ENCODE measurements around the gene BASP1.
"Not testable (repeated sequence)": the region's sequence is repeated elsewhere in the genome, so short reads cannot be mapped to it uniquely, and the experiment has no call there.

Gene BASP1

DNA sequence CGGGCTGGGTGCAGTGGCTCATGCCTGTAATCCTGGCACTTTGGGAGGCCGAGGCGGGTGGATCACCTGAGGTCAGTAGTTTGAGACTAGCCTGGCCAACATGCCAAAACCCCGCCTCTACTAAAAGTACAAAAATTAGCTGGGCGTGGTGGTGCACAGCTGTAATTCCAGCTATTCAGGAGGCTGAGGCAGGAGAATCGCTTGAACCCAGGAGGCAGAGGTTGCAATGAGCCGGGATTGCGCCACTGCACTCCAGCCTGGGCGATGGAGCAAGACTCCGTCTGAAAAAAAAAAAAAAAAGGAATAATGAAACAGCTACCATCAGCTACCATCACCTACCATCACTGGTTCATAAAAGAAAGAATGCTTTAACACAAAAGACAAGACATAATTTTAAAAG lies 25.9 kb upstream of the BASP1 start:
- not testable (repeated sequence) for DNase-seq

DNA sequence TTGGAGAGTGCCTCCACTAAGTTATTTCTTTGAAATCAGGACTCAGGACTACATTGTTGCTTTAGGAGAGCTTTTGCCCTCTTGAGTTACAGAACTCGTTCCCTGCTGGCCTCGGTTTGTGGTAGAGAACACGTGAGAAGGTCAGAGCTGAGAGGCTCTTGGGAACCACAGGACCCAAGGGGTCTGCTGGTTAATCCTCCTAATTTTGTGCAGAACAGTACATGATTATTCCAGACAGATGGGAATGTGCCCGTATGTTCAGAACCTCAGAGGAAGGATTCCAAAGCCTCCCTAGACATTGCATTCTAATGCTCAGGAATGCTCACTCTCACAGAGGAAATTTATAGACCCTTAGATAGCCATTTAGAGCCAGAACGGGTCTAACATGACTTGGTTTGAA lies 25.2 kb upstream of the BASP1 start:
- DNase-seq: no peak

DNA sequence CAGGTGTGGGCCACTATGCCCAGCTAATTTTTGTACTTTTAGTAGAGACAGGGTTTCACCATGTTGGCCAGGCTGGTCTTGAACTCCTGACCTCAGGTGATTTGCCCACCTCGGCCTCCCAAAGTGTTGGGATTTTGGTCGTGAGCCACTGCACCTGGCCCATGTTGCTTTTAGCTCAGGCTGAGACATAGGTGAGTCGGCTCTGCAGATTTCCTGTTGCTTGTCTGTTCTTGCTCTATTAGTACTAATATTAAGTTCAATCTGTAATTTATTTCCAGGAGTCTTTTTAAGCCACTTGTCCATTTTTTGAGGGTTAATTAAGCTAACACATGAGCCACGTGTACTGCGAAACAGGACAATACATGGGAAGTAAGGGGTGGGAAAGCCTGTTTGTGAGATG lies 21.4 kb upstream of the BASP1 start:
- no peak for DNase-seq

DNA sequence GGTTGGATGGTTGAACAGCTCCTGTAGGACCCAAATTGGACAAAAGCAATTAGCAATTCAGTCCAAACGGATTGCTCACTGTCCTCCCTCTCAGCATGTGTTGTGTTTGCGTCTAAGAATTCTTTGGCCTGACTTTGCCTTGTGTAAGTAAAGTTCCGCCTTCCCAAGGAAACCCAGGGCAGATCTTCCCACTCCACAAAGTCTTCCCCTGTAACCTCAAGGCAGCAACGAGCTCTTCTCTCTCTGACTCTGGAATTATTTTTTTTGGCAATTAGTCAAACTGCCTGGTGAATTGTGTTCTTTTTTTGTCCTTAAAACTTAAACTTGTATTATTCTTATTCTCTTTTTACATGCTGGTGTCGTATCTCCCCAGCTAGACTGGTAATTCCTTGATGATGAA lies 20.7 kb upstream of the BASP1 start:
- no peak for DNase-seq

DNA sequence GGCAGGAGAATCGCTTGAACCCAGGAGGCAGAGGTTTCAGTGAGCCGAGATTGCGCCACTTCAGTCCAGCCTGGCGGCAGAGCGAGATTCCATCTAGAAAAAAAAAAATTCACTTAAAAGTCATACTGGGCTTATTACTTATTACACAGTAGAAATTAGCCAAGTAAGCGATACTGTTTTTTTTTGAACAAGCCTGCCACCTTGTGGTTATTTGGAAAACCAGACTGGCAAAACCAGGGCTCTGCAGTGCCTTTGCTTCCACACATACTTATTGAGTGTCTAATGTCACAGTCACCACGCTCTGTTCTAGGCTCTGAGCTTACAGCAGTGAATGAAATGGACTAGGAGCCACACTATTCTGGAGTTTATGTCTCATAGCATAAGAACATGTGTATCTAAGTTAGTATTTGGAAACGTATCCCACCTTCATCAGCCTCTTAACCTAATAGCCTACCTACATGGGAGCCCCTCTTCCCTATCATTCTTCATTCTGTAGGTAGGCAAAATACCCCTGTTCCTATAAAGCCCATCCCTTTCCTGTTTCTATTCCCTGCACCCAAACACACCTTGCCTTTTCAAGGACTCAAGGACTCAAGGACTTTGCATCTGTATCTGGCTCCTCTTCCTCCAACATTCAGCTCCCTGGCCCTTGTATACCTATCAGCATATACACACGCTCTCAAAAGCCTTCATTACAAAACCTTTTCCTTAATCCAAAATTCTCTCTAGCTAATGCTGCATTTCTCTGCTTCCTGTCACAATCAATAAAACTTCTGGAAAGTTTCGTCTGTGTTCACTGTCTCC lies 13.9 kb upstream of the BASP1 start:
- no peak for DNase-seq

DNA sequence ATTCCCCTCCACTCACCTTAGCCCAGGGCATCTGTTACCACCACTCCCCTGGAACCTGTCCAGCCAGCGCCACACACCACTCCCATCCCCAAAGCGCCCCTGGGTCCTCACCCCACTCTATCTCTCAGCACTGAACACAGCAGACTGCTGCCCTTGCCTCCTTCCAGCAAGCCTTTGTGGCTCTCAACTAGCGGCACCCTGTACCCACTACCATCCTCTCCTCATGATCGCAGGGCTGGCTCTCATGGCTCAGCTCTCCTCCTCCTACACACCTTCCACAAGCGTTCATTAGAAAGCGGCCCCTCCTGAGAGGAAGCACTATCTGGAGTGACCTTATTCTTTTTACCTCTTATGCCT lies 13.3 kb upstream of the BASP1 start:
- no peak for DNase-seq

DNA sequence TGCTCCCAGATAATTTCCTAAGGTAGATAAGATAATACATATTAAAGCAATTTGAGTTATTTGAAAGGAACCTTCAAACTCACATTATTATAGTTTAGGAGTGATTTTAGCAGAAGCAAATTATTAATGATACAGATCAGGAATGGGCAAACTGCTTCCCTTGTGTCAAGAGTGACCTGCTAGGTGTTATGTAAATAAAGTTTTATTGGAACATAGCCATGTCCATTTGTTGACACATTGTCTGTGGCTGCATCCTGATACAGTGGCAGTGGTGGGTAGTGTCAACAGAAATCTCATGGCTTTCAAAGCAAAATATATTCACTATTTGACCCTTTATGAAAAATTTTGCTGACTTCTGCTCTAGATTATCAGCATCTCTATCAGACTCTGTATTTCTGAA lies 11.4 kb upstream of the BASP1 start:
- no peak for DNase-seq

DNA sequence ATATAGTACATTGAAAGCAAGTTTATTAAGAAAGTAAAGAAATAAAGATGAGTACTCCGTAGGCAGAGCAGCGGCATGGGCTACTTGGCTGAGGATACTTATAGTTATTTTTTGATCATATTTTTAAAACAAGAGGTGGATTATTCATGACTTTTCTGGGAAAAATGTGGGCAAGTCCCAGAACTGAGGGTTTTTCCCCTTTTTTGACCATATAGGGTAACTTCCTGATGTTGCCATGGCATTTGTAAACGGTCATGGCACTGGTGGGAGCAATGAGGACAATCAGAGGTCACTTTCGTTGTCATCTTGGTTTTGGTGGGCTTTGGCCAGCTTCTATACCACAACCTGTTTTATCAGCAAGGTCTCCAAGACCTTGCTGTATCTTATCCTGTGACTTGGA lies 5.2 kb upstream of the BASP1 start:
- no peak for DNase-seq

DNA sequence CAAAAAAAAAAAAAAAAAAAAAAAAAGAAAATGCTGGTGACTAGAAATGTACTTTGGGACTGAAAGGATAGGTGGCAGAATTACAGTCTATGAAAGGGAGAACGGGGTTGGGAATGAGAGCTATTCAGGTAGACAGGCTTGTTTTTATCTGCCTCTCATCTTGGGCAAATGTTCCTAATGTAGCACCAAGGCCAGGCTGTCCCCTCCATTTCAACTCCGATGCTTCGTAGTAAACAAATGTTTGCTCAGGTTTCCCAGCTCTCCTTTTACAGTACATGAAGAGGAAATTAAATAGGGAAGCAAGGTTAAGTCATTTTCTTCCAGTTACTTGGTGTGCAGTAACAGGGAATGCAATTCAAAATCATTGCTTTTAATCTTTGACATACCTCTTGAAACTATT lies 4.4 kb upstream of the BASP1 start:
- no peak for DNase-seq

DNA sequence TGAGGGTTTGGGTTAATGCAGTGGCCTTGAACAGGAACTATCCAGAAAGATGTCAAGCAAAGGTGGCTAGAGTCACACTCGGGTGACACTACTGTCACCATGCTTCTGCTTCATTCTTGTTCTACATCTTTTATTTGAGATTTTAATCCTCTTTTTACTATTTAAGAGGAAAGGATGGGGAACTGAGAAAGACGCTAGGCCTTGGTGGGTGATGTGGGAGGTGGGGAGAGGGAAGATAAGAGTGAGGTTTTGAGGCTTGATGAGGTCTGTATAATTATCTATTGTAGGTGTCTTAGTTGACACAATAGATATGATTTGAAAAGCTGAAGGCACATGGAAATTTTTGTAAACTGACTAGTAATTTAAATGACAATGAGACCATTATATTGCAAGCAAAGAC lies 3.5 kb upstream of the BASP1 start:
- no peak for DNase-seq

DNA sequence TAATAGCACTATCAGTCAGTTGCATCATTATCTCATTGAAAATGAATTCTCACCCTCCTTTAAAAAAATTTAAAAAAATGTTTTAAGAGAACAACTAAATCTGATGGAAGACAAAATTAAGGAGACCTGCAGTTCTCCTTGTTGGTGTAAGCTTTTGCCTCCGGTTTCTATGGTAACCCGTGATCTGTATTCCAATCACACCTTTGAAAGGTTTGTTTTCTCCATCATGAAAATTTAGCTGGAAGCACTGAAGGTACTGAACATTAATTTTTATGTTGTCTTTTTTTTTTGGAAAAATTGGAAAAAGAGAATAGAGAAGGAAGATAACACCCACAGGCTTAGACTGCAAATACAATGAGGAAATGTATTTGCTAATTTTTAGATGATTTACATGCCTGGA lies 2.5 kb upstream of the BASP1 start:
- no peak for DNase-seq

DNA sequence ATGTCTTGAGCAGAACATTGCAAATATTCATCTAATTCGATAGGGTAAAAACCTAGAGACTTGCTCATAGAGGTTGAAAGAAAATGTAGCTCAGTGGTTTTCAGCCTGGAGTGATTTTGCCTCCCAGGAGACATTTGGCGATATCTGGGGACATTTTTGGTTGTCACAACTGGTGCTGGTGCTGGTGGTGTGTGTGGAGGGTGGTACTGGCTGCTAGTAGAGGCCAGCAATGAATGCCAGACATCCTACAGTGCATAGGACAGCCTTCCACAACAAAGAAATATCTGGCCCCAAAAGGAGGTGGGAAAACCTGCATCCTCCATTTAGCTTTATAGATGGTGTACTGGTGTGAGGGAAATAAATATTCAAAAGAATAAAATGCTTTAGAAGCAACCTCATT lies 2.1 kb upstream of the BASP1 start:
- no peak for DNase-seq

DNA sequence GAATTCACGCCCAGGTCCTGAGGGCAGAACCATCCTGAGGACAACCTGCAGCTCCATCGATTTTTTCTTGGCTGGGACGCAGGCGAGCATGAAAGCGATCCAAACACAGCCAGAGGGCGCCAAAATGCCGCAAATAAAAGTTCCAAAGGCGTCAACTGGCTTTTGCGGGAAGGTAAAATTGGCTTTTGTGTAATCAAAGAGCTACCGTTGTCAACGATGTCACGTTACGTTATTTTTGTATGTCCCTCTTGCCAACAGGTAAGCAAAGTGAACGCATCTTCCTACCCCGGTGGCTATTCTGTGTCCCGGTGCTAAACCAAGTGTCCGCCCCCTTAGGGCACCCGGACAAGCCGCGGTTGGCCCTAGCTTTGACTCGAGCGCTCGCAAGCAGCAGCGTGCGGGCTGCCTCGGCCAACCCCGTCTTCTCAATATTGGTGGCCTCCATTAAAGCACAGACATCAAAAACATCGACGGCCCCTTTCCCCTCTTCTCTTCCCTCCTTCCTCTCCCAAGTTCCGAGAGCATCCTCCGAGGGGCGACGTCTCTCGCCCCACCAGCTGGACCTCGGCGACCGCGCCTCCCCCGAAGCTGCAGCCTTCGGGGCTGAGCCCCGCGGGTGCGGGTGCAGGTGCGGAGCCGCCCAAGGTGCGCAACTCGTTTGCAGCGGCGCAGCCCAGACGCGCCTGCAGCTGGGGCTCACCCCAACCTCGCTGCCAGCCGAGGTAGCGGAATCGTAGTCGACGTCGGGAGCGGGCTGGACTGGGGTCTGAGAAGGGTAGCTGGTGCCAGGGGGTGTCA lies 1.1 kb upstream of the BASP1 start:
- DNase-seq: peak; percentile 69

DNA sequence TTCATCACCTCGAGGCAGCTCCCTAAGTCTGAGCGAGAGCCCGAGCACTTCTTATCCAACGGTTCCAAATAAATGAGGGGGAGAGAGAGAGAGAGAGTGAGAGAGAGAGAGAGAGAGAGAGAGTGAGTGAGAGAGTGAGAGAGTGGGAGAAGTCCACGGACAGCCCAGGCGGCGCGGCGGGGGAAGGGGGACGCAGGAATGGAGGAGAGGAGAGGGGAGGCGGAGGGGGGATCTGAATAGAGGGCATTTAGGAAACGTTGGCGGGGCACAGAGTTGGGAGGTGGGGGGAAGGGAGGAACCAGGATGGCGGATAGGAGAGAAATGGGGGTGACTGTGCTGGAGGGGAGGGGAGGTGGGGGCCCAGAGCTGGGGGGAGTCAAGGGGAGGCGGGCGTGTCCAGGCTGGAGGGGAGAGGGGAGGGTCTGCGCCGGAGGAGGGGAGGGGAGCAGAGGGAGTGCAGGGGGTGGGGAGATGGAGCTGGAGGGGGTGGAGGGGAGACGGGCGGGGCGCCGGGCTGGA lies 398 bp upstream of the BASP1 start:
- DNase-seq: no peak

DNA sequence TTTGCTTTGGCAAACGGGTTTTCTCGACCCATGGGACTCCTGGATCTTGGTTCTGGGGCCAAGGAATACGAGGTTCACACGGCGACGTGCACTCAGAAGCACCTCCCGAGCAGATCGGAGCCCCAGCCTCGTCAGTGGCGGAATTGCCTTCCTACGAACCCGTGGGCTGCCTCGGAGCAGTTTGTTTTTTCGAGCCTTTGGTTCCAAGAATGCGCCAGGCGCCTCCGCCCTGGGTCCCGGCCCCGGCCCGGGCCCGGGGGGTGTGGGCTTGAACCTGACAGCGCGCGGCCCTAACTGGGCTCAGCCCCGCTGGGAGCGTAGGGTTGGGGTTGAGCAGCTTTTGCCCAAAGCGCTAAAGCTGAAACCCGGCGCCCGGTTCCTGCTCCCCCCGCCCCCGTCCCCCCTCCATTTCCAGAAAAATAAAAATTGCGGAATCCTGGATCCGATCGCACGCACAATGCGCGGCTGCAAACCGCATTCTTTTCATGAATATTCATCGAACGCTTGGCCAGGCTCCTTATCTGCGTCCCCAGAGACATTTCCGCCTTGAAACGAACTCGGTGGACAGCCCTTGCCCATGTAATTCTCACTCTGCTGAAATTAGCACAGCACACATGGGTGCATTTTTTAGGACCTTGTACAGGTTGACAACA lies 1.0 kb downstream of the BASP1 start:
- no peak for DNase-seq

DNA sequence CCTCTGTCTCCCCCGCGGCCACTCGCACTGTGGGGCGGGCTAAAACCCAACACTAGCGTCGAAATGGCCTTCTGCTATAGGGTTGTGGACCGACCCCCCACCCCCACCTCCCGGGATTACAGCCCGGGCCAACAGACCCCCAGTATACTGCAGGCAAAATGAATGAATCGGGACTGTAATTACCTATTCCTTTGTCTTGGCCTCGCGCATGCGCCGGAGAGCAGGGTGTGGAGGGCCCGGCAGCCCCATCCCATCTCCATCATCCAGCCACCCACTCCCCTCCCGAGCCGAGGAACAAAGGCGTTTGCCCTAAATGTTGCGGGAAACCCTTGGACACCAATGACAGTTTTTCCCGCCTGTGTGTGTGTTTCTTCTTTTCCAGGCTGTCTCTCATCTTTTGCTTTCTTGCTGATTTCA lies 1.6 kb downstream of the BASP1 start:
- no peak for DNase-seq

DNA sequence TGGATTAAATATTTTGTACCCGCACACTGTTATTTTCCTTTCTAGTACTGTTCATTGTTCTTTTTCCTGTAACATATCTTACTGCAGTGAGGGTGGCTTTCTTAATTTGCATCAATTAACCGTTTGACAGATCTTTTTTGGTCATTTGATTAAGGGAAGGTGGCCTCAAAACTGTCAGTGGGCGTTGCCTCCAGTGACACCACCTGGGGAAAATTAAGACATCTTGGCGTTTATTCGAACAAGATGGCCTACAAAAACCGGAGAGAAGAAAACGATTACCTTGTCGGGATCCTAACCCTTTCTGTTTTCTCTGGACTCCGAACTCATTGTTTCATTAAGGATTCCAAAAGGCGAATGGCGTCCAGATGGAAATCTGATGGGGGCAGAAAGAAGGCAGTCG lies 2.0 kb downstream of the BASP1 start:
- DNase-seq: no peak

DNA sequence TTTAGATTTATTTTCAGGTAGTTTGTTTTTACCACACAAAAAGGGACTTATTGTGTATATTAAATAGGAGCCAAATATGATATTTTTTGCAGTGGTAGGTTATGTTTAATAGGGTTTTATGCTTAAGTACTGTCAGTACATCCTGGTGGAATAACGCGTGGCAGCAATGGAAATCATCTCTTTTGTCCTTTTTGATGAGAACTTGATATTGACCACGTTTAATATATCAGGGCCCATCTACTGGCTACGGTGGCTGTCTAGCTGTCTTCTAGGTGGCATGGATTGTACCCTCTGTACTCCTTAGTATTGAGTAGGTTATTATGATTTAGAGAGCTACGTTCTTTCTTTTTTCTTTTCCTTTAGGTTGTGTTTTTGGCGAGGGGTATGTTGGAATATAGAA lies 2.6 kb downstream of the BASP1 start:
- no peak for DNase-seq

DNA sequence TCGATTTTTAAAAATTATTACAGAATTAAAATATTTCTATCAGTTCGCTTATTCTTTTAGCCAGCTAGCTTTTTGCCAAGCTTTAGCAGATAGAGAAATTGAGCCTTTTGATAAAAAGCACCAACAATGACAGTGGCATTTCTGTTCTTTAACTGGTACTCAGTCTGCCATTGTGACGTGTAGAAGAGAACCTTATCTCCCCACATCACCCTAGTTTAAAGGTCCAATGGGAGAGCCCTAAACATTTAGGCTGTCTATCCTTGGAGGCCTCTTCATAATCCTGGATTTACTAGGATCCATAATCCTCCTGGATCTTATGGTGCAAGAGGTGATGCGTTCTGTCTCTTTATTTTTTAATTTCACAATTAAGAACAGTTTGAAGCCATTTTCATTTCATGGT lies 3.0 kb downstream of the BASP1 start:
- no peak for DNase-seq

DNA sequence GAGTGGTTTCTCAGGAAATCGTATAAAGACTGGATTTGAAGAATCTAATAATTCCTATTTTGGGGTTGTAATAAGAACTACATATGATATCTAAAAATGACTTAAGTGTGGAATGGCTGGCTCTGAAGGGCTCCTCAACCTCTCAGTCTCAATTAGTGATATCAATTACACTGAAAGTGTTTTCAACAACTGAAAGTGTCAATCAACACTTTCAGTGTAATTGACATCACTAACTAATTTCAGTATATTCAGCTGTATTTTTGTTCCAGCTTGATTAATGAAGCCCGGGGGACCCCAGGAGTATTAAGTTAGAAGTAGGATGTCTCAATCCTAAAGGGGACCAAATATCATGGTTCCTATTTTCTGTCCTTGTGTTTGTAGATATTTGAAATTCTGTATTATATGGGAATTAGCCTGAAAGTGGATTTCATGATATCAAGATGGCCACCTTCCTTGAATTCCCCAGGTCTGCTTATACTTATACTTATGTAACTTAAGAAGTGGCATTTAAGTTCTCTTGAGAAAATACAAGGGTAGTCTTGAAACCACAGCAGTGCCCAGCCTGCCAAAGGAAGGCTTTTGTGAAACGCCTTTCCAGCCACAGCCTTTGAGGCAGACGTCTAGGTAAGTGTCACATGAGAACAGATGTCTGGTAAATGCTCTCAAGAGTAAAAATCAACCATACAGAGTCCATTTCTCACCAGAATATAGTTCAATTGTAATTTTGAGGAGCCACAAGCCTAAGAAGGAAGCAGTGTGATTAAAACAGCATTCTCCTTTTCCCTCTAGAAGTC lies 4.6 kb downstream of the BASP1 start:
- DNase-seq: no peak

DNA sequence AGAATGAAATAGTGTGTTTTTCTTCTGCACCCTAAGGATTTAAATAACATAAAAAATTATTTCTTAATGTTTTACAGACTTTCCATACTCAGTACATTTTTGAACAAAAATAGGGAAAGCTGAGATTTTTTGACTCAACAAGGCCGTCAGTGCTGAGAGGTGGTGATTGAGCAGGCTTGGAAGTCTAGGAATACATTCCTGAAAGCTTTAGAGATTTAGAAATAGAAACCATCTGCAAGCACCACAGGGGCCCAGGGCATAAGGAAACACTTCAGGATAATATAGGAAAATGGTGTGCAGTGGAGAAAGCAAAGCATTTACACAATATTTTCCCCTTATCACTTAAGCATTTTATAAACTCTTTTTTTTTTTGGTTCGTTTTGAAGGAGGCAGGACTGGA lies 5.2 kb downstream of the BASP1 start:
- DNase-seq: no peak

DNA sequence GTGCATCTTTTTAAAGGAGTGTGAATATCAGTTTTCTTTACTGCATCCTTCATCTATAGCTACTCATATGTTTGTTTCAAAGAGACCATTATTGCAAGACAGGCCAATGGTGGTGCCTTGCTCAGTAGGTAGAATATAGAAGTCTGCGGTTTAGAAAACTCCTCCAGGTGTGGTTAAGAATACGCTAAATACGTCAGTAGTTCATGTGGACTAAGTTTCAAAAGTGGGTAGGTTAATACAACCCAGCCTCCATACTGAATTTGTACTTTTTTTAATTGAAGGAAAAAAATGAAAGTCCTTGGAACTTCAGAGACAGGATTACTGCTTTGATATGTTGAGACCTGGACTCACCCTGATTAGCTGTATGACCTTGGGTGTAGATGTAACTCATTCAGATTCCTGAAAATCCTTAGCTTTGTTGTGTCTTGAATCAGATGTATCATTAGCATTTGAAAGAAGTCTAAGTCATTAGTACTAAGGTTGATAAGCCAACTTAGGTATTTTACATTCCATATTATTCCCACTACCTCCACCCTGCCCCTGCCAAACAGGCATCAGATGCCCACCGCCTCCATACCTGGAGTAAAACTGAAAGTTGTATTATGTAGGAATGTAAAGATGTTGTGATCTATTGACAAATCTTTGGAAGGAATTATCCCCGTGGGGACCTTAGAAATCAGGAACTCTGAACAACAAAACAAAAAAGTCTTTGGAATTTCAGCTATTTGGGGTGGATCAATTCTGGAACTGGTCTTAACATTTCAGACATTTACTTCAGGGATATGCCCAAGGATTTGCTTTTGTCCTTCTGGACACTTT lies 6.1 kb downstream of the BASP1 start:
- DNase-seq: no peak
